HL-60 (cell line): ENCODE measurements around the gene PSMD8.
A peak's percentile ranks its signal among the peaks of the same experiment; 100 is the strongest.
"Not testable (repeated sequence)": the region's sequence is repeated elsewhere in the genome, so short reads cannot be mapped to it uniquely, and the experiment has no call there.

Experiments used
- DNase-seq, 2 experiments: peaks; one replicate each; pipeline ENCODE4 v3.0.0-alpha.2; 2010 to 2020; ENCODE audit warnings: low read depth in 1 of 2, low spot score in 1 of 2
- H3K27ac ChIP-seq: fragments of 250-450 bp; sonication (Bioruptor Pico); replicated peaks from 2 replicates; pipeline ENCODE4 v1.5.1; 2020; ENCODE audit warnings: mild to moderate bottlenecking, moderate library complexity
- H3K27me3 ChIP-seq: fragments of 250-450 bp; sonication (Bioruptor Pico); 2 replicates; pipeline ENCODE4 v1.5.1; 2021; ENCODE audit warnings: mild to moderate bottlenecking, moderate library complexity; ENCODE audit not compliant: insufficient read depth, poor library complexity, severe bottlenecking
- H3K4me3 ChIP-seq: replicated peaks from 2 replicates; pipeline ENCODE4 v1.5.1; 2011; ENCODE audit warnings: mild to moderate bottlenecking, control low read depth, low read length; ENCODE audit not compliant: insufficient read depth
- CTCF ChIP-seq: IDR thresholded peaks from one replicate; pipeline ENCODE4 v1.5.1; 2011; ENCODE audit warnings: low read length, control low read depth, inconsistent platforms; ENCODE audit not compliant: insufficient read depth
- GABPA ChIP-seq: IDR thresholded peaks from 2 replicates; pipeline ENCODE4 v1.6.1; 2012; ENCODE audit warnings: low read depth
- POLR2AphosphoS5 ChIP-seq: IDR thresholded peaks from 2 replicates; pipeline ENCODE4 v1.6.1; 2012; ENCODE audit warnings: low read depth
- SPI1 ChIP-seq: IDR thresholded peaks from 2 replicates; pipeline ENCODE4 v1.6.1; 2012; ENCODE audit warnings: low read depth, mild to moderate bottlenecking, borderline replicate concordance
- TF ChIP-seq, protein P1 (sequence below): IDR thresholded peaks from 2 replicates; pipeline ENCODE4 v1.6.1; 2012; ENCODE audit warnings: low read depth; ENCODE audit not compliant: insufficient replicate concordance

PSMD8 gene

DNA sequence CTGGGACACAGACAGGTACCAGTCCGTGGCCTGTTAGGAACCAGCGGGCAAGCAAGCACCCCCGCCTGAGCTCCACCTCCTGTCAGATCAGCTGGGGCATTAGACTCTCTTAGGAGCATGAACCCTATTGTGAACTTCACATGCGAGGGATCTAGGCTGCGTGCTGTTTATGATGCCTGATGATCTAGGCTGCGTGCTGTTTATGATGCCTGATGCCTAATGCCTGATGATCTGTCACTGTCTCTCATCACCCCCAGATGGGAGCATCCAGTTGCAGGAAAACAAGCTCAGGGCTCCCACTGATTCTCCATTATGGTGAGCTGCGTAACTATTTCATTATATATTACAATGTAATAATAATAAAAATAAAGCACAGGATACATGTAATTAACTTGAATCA lies 48.1 kb downstream of the PSMD8 start:
- Histone ChIP-seq H3K27ac (no peak overlapping the region), H3K4me3 (no peak overlapping the region), H3K27me3 (no peaks in the 10 kb centered on the region)
- TF ChIP-seq CTCF, result no peak
- TF ChIP-seq SPI1, result no peak
- no peak for DNase-seq

DNA sequence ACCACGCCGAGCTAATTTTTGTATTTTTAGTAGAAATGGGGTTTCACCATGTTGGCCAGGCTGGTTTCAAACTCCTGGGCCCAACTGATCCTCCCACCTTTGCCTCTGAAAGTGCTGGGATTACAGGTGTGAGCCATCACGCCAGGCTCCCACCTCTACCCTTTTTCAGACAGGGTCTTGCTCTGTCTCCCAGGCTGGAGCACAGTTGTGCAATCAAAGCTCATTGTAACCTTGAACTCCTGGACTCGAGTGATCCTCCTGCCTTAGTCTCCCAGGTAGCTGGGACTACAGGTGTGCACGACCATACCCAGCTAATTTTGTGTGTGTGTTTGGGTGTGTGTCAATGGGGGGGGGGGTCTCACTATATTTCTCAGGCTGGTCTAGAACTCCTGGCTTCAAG lies 49.9 kb downstream of the PSMD8 start:
- Histone ChIP-seq H3K27ac (no peak overlapping the region), H3K27me3 (no peaks in the 10 kb centered on the region), H3K4me3 (no peak overlapping the region)
- TF ChIP-seq GABPA (no peak), SPI1 (no peak), CTCF (no peak), POLR2AphosphoS5 (no peak)
- TF ChIP-seq, protein P1, sequence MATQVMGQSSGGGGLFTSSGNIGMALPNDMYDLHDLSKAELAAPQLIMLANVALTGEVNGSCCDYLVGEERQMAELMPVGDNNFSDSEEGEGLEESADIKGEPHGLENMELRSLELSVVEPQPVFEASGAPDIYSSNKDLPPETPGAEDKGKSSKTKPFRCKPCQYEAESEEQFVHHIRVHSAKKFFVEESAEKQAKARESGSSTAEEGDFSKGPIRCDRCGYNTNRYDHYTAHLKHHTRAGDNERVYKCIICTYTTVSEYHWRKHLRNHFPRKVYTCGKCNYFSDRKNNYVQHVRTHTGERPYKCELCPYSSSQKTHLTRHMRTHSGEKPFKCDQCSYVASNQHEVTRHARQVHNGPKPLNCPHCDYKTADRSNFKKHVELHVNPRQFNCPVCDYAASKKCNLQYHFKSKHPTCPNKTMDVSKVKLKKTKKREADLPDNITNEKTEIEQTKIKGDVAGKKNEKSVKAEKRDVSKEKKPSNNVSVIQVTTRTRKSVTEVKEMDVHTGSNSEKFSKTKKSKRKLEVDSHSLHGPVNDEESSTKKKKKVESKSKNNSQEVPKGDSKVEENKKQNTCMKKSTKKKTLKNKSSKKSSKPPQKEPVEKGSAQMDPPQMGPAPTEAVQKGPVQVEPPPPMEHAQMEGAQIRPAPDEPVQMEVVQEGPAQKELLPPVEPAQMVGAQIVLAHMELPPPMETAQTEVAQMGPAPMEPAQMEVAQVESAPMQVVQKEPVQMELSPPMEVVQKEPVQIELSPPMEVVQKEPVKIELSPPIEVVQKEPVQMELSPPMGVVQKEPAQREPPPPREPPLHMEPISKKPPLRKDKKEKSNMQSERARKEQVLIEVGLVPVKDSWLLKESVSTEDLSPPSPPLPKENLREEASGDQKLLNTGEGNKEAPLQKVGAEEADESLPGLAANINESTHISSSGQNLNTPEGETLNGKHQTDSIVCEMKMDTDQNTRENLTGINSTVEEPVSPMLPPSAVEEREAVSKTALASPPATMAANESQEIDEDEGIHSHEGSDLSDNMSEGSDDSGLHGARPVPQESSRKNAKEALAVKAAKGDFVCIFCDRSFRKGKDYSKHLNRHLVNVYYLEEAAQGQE, result no peak
- DNase-seq, result no peak

- Histone ChIP-seq H3K27ac (peak overlapping the region; percentile 64), H3K4me3 (peak overlapping the region; percentile 42), H3K27me3 (no peaks in the 10 kb centered on the region)
- no peak for DNase-seq
- TF ChIP-seq POLR2AphosphoS5 (no peak), GABPA (no peak), SPI1 (no peak), CTCF (no peak)
- TF ChIP-seq, protein P1, result no peak
Observed at GRCh38 chr19:38425222-38425809, 50.9 kb downstream of the PSMD8 start.

DNA sequence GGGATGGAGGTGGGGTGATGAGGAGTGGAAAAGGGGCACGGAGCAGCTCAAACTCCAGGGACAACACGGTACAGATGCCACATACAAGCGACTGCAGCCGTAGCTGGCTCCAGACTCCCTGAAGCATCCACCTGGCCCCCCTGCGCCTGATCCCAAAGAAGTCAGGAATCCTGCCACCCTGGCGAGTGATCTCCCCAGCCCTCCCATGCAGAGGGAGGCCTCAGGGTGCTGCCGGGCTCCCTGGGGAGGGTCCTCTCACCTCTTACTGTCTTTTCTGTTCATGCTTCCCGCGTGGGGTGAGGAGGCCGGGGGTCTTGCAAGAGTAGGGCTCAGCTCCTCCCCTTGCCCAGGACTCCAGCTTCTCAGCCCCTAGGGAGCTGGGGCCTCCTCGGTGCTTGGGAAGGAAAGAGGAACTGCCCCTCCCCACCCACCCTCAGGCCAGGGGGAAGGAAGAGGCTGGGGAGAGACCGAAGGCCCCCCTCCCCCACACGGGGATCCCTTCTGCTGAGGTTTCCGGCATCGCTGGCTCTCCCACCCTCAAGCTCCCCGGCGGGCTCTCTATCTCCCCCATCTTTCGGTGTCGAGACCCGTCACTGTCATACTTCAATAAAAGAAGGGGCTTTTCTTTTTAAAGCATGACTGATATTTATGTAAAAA lies 51.6 kb downstream of the PSMD8 start, which contains the start of gene RASGRP4:
Gene RASGRP4 (minus strand): TSS at position 410 of the 657 bp plus-strand sequence. CDS start 128 bp downstream, at position 282.
- peak; percentile 78 to 87 for DNase-seq
- TF ChIP-seq POLR2AphosphoS5, result no peak
- peak; percentile 94 for TF ChIP-seq SPI1
- Histone ChIP-seq H3K27me3 (no peaks in the 10 kb centered on the region), H3K4me3 (peak within 1 kb of the TSS; percentile 42), H3K27ac (peak within 1 kb of the TSS; percentile 64)

DNA sequence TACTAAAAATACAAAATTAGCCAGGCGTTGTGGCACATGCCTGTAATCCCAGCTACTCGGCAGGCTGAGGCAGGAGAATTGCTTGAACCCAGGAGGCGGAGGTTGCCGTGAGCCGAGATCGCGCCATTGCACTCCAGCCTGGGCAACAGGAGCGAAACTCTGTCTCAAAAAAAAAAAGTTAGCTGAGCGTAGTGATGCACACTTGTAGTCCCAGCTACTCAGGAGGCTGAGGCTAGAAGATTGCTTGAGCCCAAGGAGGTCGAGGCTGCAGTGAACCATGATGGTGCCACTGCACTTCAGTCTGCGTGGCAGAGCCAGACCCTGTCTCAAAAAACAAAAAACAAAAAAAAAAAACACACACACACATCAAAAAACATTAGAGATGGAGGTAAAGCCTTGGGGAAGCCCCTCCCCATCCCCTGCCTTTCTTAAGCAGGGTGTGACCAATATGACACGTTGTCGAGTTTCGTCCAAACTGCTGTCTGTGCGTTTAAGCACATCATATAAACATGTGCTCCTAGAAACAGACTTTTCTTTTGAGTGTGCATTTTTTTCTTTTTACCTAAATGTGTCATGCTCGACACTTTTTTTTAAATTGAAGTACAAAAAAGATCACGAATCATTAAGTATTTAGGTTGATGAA lies 52.8 kb downstream of the PSMD8 start:
- H3K27me3 ChIP-seq, H3K27ac ChIP-seq, H3K4me3 ChIP-seq, DNase-seq: not testable (repeated sequence)
